Activated T-helper 2 cell treated with anti-CD3 and anti-CD28 coated beads, Interferon-gamma antibody, Interleukin-2, Interleukin-4, amounts not matched to agents 10 μg/mL and 5 μg/mL and 100 μg/mL, durations not matched to agents 14 hours and 24 hours and 36 hours (primary cell): ENCODE data around the gene GRAPL. TPM values are rescaled to one million over a fixed set of nuclear protein-coding genes. Genes with fewer than 3 reads are reported as not detected.
"Not testable (repeated sequence)": the region's sequence is repeated elsewhere in the genome, so short reads cannot be mapped to it uniquely, and the experiment has no call there.

Experiments used
- DNase-seq: peaks from one replicate; pipeline ENCODE4 v3.0.0; 2021; ENCODE audit warnings: low spot score
- H3K27ac Mint-ChIP-seq: one replicate; pipeline ENCODE4 v1.8.0; 2021; ENCODE audit warnings: mixed read lengths
- H3K27me3 Mint-ChIP-seq: one replicate; pipeline ENCODE4 v1.8.0; 2021; ENCODE audit warnings: low read depth, mixed read lengths
- H3K36me3 Mint-ChIP-seq: one replicate; pipeline ENCODE4 v1.8.0; 2021; ENCODE audit warnings: low read depth, mixed read lengths
- H3K4me1 Mint-ChIP-seq: one replicate; pipeline ENCODE4 v1.8.0; 2021; ENCODE audit warnings: low read depth, mixed read lengths
- H3K4me3 Mint-ChIP-seq: one replicate; pipeline ENCODE4 v1.8.0; 2021; ENCODE audit warnings: low read depth, mild to moderate bottlenecking, moderate library complexity, mixed read lengths
- H3K9me3 Mint-ChIP-seq: one replicate; pipeline ENCODE4 v1.8.0; 2021; ENCODE audit warnings: mixed read lengths
- intact Hi-C: fragments of 100-400 bp; cut with micrococcal nuclease; formaldehyde crosslinking; loops from one replicate; pipeline ENCODE4 v1.15.1; 2023
- total RNA-seq: library from RNA; stranded (reverse); gene quantifications from 2 replicates; pipeline ENCODE4 v1.2.3, GENCODE V29; 2022

The GRAPL gene
- total RNA-seq, 1 donor from 2014 or later: 5.3 TPM

GRCh38 chr17:19187883-19188869, 60.8 kb downstream of the GRAPL start:
- H3K27me3 Mint-ChIP-seq, H3K4me3 Mint-ChIP-seq, H3K4me1 Mint-ChIP-seq, H3K36me3 Mint-ChIP-seq, H3K27ac Mint-ChIP-seq, H3K9me3 Mint-ChIP-seq, intact Hi-C loops: not testable (repeated sequence)
- DNase-seq: peak; percentile 95

- H3K36me3 Mint-ChIP-seq, H3K9me3 Mint-ChIP-seq, DNase-seq, intact Hi-C loops, H3K27ac Mint-ChIP-seq, H3K4me1 Mint-ChIP-seq, H3K27me3 Mint-ChIP-seq, H3K4me3 Mint-ChIP-seq: not testable (repeated sequence)
Observed at GRCh38 chr17:19188870-19189708, 61.7 kb downstream of the GRAPL start.

- H3K27me3 Mint-ChIP-seq, H3K4me1 Mint-ChIP-seq, DNase-seq, H3K4me3 Mint-ChIP-seq, H3K36me3 Mint-ChIP-seq, H3K27ac Mint-ChIP-seq, intact Hi-C loops, H3K9me3 Mint-ChIP-seq: not testable (repeated sequence)
Observed at GRCh38 chr17:19189781-19190405, 62.5 kb downstream of the GRAPL start.

- H3K27me3 Mint-ChIP-seq, H3K4me1 Mint-ChIP-seq, H3K27ac Mint-ChIP-seq, H3K4me3 Mint-ChIP-seq, H3K9me3 Mint-ChIP-seq, intact Hi-C loops, H3K36me3 Mint-ChIP-seq: not testable (repeated sequence)
- peak; percentile 8 for DNase-seq
Observed at GRCh38 chr17:19196382-19197204, 69.2 kb downstream of the GRAPL start.

GRCh38 chr17:19202448-19202847, 75.1 kb downstream of the GRAPL start:
- intact Hi-C loops, DNase-seq, H3K36me3 Mint-ChIP-seq, H3K9me3 Mint-ChIP-seq, H3K4me1 Mint-ChIP-seq, H3K4me3 Mint-ChIP-seq, H3K27ac Mint-ChIP-seq, H3K27me3 Mint-ChIP-seq: not testable (repeated sequence)

GRCh38 chr17:19203429-19203828, 76.0 kb downstream of the GRAPL start:
- H3K36me3 Mint-ChIP-seq, intact Hi-C loops, H3K27me3 Mint-ChIP-seq, H3K27ac Mint-ChIP-seq, DNase-seq, H3K4me1 Mint-ChIP-seq, H3K9me3 Mint-ChIP-seq, H3K4me3 Mint-ChIP-seq: not testable (repeated sequence)

Other genes with a start within 250 kb of the GRAPL start
- gene SLC5A10, start 175.4 kb upstream of the GRAPL start, total RNA-seq: not detected in 2 replicates
- 14.0 and 15.3 TPM in 2 replicates for gene FAM83G, start 122.8 kb upstream of the GRAPL start, total RNA-seq
- gene GRAP, start 80.6 kb upstream of the GRAPL start, total RNA-seq: 9.4 and 10.9 TPM in 2 replicates
- 10.5 and 11.6 TPM in 2 replicates for gene EPN2, start 109.8 kb downstream of the GRAPL start, total RNA-seq
- gene B9D1, start 235.1 kb downstream of the GRAPL start, total RNA-seq: 6.7 TPM in 2 replicates